GM20431 (cell line): ENCODE measurements around the gene CLIP2.
"Not testable (repeated sequence)": the region's sequence is repeated elsewhere in the genome, so short reads cannot be mapped to it uniquely, and the experiment has no call there.

Experiments
- in situ Hi-C: fragments of 300-500 bp; cut with MseI, MboI; formaldehyde crosslinking; loops from one replicate; pipeline ENCODE4 v1.15.0; 2020; ENCODE audit warnings: low sequenced_read_pairs; ENCODE audit not compliant: unreplicated experiment

CLIP2 gene

DNA sequence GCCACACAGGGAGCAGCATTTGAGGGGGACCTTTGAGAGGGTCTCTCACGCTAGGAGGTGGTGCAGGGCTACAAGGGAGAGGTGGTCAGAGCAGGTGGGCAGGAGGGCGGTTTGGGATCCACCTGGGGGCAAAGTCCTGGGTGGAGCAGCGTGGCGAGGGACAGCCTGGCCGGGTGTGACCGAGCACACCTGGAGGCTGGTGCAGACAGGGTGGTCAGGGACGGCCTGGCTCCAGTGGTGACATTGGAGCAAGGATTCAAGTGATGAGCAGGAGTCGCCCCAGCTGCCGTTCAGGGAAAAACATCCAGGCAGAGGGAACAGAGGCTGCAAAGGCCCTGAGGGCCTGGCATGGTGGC is 36.0 kb downstream of the CLIP2 start:
- in situ Hi-C loops, result no loop called here

DNA sequence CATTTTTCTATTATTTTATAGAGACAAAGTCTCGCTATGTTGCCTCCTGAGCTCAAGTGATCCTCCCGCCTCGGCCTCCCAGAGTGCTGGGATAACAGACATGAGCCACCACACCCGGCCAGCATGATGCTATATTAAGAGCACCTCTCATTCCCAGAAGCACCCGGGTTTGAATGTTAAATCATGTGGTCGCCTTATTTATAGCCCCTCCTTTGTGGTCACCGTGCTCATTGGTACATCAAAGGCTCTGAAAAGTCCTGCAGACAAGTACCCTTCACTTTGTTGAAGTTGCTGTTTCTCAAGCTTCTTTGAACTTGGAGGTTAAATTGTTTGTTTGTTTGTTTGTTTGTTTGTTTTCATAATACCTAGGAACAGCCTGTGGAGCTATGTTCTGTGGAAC is 40.0 kb downstream of the CLIP2 start:
- in situ Hi-C loops, result no loop called here

DNA sequence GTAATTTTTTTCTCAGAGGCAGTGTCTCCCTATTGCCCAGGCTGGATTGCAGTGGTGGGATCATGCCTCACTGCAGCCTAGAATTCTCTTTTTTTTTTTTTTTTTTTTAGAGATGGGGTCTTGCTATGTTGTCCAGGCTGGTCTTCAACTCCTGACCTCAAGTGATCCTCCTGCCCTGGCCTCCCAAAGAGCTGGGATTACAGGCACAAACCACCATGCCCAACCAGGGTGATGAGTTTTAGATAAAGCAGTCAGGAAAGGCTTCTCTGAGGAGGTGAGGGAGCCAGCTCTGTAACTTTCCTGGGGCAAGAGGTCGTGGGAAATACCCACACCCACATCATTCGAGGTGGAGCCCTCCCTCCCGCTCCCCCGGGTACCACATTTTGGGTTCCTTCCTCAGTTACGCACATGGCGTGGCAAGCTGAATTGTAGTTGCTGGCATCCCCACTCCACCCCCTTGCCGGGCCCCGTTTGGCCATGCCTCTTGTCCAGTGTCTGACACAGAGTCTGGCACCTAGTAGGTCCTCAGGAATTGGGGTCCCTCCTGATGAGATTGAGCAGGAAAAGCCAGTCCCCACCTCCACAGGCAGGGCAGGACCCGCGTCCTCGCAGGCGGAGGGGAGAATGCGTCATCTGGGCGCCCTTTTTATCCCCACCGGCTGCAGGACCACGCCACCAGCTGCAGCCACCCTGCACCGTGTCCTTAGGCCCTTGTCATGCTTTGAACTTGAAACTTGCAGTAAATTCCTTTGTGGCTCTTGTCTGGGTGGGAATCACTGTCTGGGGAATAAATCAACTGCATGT is 43.4 kb downstream of the CLIP2 start:
- in situ Hi-C loops, result no loop called here

DNA sequence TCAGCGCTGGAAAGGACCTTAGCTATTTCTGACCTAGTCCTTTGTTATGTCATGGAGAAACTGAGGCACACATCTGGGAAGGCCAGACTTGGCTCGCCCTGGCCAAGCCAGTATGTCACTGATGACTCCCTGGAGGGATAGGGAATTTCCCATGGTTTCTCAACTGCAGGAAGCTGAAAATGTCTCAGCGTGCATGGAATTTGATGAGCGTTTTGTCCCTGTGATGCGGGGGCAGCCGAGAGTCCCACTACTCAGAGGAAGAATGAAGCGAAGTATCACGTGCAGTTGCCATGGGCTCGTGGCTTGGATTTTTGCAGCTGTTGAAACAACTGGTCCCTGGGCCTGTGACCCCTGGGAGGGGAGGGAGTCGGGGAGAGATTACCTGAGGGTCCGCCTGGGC is 44.8 kb downstream of the CLIP2 start:
- in situ Hi-C loops, result no loop called here

DNA sequence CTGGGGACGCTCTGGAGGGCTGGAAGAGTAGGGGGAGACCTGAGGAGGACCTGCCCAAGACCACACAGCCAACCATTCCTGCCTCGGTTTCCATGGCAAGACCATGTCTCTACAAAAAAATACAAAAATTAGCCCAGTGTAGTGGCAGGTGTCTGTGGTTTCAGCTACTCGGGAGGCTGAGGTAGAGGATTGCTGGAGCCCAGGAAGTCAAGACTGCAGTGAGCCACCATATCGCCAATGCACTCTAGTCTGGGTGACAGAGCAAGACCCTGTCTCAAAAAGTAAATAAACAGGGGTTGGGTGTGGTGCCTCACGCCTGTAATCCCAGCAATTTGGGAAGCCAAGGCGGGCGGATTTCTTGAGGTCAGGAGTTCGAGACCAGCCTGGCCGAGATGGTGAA is 48.7 kb downstream of the CLIP2 start:
- in situ Hi-C loops, result no loop called here

DNA sequence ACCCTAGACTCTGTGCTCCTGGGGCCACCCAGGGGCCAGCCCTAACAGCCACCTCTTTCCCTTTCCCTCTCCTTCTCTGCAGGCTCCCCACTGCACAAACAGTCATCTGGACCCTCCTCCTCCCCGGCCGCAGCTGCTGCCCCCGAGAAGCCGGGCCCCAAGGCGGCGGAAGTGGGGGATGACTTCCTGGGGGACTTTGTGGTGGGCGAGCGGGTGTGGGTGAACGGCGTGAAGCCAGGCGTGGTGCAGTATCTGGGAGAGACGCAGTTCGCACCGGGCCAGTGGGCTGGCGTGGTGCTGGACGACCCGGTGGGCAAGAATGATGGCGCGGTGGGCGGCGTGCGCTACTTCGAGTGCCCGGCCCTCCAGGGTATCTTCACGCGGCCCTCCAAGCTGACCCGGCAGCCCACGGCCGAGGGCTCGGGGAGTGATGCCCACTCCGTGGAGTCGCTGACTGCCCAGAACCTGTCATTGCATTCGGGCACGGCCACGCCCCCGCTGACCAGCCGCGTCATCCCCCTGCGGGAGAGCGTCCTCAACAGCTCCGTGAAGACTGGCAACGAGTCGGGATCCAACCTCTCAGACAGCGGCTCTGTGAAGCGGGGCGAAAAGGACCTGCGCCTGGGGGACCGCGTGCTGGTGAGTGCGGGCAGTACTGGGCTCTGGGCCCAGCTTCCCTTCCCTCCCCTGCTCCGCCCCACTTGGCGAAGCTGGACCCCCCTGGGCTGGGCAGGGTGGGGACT is 49.3 kb downstream of the CLIP2 start:
- in situ Hi-C loops, result no loop called here

DNA sequence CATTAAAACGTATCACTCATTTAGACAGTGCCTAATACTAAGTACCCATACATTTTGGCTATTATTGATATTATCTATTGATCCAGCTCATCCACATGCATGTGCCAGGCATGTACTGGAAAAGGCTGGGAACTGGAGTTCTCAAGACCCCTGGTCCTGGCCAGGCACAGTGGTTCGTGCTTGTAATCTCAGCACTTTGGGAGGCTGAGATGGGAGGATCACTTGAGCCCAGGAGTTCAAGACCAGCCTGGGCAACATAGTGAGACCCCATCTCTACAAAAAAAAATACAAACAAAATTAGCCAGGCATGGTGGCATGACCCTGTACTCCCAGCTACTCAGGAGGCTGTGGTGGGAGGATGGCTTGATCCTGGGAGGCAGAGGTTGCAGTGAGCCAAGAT is 50.4 kb downstream of the CLIP2 start:
- in situ Hi-C loops, result not testable (repeated sequence)

DNA sequence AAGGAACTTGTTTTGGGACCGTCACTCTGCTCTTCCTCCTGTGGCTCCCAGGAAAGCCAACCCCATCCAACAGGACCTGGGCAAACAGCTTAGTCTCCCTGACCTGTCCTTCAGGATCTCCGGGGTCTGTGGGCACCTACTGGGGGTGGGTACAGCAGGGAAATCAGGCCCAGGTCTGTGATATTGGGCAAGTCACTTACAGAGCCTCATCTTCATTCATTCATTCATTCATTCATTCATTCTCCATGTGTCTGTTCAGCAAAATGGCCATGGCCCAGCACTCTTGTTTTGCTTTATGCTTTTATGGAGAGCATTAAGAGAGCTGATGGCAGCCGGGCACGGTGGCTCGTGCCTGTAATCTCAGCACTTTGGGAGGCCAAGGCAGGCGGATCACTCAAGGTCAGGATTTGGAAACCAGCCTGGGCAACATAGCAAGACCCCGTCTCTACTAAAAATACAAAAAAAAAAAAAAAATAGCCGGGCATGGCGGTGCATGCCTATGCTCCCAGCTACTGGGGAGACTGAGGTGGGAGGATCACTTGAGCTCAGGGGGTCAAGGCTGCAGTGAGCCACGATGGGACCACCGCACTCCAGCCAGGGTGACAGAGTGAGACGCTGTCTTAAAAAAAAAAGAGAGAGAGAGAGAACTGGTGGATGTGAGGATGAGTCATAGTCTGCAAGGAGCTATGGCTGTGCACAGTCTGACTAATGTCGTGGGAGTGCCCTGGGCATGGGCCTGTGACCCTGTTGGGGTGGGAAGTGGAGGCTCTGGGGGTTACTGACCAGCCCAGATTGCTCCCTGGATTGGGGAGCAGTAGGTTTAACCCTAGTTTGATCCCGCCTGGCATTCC is 54.3 kb downstream of the CLIP2 start:
- in situ Hi-C loops, result no loop called here

DNA sequence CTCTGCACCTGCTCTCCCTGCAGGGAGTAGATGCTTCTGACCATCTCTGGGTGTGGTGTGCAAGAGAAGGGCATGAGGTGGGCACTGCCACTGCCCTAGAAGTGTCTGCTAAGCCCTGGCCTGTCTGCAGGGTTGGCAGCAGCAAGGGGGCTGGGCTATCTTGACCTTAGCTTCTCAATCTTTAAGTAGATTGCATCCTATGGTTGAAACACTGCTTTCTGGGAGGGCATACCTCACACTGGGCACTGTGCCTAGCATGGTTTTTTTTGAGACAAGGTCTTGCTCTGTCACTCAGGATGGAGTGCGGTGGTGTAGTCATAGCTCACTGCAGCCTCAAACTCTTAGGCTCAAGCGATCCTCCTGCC is 54.9 kb downstream of the CLIP2 start:
- in situ Hi-C loops, result no loop called here

DNA sequence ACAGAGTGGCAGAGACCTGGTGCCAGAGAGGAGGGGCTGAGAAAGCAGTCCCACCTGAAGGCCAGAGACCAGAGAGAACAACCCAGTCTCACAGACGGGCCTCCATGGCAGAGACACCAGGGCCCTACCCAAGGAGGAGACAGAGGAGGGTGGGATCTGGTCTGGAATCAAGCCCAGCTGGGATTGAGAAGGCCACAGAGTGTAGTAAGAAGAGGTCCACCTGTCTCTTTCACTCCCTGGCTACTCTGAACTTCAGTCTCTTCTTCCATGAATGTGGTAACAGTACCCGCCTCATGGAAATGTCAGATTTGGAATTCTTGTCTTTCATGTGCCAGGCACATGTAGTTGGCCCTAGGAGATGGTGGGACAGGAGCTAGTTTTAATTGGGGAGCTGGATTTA is 55.6 kb downstream of the CLIP2 start:
- in situ Hi-C loops, result no loop called here

DNA sequence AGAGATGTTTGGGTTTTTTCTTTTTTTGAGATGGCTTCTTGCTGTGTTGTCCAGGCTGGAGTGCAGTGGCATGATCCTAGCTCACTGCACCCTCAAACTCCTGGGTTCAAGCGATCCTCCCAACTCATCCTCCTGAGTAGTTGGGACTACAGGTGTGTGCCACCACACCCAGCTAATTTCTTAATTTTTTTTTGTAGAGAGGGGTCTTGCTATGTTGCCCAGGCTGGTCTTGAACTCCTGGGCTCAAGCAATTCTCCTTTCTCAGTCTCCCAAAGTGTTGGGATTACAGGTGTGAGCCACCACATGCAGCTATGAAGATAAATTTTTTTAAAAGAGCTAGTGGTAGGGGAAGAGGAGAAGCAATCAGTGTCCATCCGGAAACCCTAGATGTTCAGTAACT is 56.8 kb downstream of the CLIP2 start:
- in situ Hi-C loops, result no loop called here

DNA sequence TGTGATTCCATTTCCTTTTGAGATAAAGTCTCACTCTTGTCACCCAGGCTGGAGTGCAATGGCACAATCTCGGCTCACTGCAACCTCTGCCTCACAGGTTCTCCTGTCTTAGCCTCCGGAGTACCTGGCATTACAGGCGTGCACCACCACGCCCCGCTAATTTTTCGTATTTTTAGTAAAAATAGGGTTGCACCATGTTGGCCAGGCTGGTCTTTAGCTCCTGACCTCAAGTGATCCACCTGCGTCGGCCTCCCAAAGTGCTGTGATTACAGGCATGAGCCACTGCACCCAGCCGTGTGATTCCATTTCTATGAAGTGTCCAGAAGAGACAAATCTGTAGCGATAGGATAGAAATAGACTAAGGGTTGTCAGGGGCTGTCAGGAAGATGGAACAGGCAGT is 60.4 kb downstream of the CLIP2 start:
- in situ Hi-C loops, result no loop called here

DNA sequence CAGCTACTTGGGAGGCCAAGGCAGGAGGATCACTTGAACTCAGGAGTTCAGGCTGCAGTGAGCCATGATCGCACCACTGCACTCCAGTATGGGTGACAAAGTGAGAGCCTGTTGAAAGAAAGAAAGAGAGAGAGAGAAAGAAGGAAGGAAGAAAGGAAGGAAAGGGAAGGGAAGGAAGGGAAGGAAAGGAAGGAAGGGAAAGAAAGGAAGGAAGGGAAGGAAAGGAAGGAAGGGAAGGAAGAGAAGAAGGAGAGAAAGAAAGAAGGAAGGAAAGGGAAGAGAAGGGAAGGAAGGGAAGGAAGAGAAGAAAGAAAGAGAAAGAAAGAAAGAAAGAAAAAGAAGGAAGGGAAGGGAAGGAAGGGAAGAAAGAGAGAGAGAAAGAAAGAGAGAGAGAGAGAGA is 61.5 kb downstream of the CLIP2 start:
- in situ Hi-C loops, result no loop called here

DNA sequence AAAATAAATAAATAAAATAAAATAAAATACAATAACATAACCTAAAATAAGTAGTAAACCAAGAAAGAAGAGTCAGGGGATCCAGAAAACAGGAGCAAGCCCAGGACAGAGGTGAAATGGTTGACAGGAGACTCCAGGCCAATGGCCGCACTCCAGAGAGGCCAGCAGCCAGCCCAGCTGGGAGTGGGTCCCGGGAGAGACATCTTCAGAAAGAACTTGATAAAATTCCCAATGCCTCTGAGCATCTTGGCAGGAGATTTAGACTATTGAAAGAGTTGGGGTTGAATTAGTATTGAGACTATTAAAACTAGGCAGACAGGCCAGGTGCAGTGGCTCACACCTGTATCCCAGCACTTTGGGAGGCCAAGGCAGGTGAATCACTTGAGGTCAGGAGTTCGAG is 62.6 kb downstream of the CLIP2 start:
- in situ Hi-C loops, result no loop called here

DNA sequence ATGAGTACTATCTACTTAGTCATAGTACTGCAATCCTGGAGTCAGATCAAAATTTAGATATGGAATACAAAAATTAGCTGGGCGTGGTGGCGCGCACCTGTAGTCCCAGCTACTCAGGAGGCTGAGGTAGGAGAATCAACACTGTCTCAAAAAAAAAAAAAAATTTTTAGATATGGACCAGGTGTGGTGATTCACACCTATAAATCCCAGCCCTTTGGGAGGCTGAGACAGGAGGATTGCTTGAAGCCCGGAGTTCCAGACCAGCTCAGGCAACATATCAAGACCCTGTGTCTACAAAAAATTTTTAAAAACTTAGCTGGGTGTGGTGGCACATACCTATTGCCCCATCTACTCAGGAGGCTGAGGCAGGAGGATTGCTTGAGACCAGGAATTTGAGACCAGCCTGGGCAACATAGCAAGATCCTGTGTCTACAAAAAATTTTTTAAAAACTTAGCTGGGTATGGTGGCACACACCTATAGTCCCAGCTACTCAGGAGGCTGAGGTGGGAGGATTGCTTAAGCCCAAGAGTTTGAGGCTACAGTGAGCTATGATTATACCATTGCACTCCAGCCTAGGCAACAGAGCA is 63.4 kb downstream of the CLIP2 start:
- in situ Hi-C loops, result not testable (repeated sequence)

DNA sequence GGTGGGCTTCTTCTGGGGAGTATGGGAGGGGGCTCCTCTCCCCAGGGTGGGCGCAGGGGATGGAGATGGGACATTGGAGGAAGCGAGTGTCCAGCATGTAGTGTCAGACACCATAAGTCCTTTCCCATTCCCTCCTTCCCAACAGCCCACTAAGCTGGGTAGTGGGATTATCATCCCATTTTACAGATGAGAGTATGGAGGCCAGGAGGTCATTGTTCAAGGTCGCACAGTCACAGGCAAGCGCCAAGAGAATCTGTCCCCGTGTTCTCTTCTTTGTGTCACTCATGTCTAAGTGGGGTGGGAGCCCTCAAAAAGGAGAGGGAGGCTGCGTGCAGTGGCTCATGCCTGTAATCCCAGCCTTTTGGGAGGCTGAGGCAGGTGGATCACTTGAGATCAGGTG is 64.8 kb downstream of the CLIP2 start:
- in situ Hi-C loops, result no loop called here

DNA sequence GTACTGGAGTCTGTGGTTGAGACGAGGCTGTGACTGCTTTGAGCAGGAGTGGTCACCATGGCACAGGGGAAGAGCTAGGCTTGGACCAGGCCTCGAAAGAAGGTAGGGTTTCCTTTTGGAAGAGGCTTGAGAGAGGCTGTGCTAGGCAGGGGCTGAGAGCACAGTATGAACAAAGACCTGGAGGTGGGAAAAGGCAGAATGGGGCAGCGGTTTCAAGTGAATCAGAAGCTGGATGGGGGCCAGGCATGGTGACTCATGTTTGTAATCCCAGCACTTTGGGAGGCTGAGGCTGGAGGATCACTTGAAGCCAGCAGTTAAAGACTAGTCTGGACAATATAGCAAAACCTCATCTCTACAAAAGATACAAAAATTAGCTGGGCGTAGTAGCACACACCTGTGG is 65.9 kb downstream of the CLIP2 start:
- in situ Hi-C loops, result no loop called here

DNA sequence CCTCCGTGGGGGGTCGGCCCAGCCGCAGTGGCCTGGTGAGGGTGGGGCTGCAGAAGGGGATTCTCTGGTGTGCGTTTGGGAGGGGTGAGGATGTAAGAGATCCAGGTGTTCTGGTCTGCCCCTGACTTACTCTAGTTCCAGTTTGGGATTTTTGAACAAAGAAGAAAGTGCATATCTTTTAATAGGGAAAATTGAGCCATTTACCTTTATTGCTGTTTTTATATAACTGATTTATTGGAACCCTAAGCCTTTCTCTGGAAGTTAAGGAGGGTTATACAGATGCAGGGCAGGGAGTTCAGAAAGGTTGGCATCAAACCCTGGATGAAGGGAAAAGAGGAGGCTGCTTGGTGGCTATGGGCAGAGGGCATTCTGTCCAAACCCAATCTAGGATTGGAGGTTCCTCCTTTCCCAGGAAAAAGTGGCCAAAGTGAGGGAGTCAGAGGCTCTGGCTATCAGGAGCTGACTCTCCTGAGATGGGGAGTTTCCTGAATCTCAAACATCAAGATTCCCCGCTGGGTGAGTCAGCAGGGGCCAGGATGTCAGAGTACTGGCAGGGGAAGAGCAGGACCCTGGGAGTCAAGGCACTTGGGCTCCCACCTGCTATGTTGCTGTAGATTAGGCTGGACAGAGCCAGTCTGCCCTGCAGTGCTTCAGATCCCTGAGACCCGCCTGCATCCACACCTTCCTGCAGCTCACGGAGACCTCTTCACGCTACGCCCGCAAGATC is 67.5 kb downstream of the CLIP2 start:
- in situ Hi-C loops, result no loop called here

DNA sequence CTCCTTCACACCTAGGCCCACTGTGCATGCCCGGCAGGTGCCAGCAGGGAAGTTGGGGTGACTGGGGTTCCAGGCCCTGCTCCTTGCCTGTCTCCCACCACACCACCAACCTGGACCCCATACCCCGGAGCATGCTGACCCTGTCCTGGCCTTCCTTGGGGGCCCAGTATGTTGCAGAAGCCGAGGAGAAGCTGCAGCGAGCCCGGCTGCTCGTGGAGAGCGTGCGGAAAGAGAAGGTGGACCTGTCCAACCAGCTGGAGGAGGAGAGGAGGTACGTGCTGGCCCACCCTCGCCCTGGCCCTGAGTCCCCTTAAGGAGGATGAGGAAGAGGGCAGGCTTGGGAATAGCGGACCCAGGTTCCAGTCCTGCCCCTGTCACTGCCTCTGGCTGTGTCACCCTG is 70.8 kb downstream of the CLIP2 start:
- in situ Hi-C loops, result no loop called here

DNA sequence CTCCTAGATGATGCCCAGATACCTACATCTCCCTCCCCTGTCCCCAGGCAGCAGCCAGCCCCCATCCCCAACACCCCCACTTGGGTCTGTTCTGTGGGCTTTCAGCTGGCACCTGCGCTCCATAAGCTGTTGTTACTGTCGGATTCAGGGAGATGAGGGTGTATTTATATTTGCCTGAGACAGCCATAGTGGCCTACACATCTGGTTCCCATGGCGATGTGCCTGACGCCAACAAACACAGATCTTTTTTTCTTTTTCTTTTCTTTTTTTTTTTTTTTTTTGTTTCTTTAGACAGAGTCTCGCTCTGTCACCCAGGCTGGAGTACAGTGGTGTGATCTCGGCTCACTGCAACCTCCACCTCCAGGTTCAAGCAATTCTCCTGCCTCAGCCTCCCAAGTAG is 73.1 kb downstream of the CLIP2 start:
- in situ Hi-C loops, result no loop called here
